Measurements from ENCODE around the gene THAP3. TPM values are rescaled to one million over a fixed set of nuclear protein-coding genes. Genes with fewer than 3 reads are reported as not detected.

THAP3 gene
- total RNA-seq, 2 donors from 2014 or later = 11.9 to 18.9 TPM

GRCh38 chr1:6619045-6619444 is 5.6 kb upstream of the THAP3 start:
- DNase-seq (no peak), ATAC-seq (no peak)
- no peak for TF ChIP-seq POLR2A (IDR thresholded peaks at IDR 0.05)
- TF ChIP-seq, protein P1, sequence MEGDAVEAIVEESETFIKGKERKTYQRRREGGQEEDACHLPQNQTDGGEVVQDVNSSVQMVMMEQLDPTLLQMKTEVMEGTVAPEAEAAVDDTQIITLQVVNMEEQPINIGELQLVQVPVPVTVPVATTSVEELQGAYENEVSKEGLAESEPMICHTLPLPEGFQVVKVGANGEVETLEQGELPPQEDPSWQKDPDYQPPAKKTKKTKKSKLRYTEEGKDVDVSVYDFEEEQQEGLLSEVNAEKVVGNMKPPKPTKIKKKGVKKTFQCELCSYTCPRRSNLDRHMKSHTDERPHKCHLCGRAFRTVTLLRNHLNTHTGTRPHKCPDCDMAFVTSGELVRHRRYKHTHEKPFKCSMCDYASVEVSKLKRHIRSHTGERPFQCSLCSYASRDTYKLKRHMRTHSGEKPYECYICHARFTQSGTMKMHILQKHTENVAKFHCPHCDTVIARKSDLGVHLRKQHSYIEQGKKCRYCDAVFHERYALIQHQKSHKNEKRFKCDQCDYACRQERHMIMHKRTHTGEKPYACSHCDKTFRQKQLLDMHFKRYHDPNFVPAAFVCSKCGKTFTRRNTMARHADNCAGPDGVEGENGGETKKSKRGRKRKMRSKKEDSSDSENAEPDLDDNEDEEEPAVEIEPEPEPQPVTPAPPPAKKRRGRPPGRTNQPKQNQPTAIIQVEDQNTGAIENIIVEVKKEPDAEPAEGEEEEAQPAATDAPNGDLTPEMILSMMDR (IDR thresholded peaks at IDR 0.05) = no peak
- WGBS, 2 donors = 86 to 94% methylated on average over 4 of the region's 4 CpGs
- Histone ChIP-seq H3K27ac (no peak overlapping the region), H3K4me1 (peaks cover 7% of the 10 kb centered on the region), H3K36me3 (replicated peaks in 1 of 2; ENCODE audit: insufficient read depth in 1 of 2, low read depth in 2 of 2) (peaks cover 0 to 10% of the 10 kb centered on the region in 2 donors), H3K4me3 (no peak overlapping the region), H3K9me3 (no peaks in the 10 kb centered on the region), H3K27me3 (no peaks in the 10 kb centered on the region)
- intact Hi-C loops (cut with DNase I) = no loop called here

DNA sequence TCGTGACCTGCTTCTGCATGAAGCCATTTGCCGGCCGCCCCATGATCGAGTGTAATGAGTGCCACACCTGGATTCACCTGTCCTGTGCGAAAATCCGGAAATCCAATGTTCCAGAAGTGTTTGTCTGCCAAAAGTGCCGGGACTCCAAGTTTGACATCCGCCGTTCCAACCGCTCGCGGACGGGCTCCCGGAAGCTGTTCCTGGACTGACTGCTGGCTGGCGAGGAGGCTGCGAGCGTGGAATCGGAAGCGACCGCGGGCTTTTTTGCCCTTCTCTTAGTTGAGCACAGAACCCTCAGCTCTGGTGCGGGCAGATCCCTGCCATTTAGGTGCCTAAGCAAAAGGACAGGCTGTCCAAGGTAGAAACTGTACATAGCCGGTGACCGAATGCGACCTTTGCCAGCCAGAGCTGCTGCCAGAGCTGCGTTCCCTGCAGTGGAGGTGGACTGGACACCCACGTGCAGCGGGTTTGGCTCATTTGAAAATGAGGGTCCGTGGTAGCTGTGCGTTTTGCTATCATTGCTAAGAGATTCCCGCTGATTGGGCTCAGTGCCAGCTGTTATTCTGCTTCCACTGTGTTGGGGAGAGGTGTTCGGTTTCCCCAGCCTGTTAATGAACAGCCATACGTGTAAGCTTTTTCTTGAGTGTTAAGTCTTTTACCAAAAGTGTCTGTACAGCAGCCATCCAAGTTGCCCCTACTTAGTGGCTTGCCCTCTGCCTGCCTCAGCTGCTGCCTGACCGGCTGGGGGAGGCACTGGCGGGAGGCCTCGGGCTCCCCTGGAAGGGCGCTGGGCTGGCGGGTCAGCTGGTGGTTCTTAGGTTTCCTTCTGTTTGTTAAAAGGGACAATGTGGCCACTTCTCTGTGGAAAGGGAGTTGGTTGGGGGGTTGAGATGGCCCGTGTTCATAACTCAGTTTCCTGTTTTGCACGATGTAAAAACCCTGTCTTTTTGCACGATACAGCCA is 3.0 kb upstream of the THAP3 start:
- no peaks in the 10 kb centered on the region for H3K27me3 ChIP-seq
- H3K4me3 ChIP-seq = no peak overlapping the region
- ATAC-seq = no peak
- peaks cover 16% of the 10 kb centered on the region for H3K4me1 ChIP-seq
- 90 to 94% methylated on average over 30 to 41 of the region's 41 CpGs for whole genome bisulfite sequencing, 2 donors
- intact Hi-C loops (cut with DNase I) = no loop called here
- H3K27ac ChIP-seq = no peak overlapping the region
- peaks cover 0 to 10% of the 10 kb centered on the region in 2 donors for H3K36me3 ChIP-seq (replicated peaks in 1 of 2; ENCODE audit: insufficient read depth in 1 of 2, low read depth in 2 of 2)
- no peaks in the 10 kb centered on the region for H3K9me3 ChIP-seq
- TF ChIP-seq, protein P1 (IDR thresholded peaks at IDR 0.05) = no peak
- TF ChIP-seq POLR2A (IDR thresholded peaks at IDR 0.05) = no peak
- no peak for DNase-seq

DNA sequence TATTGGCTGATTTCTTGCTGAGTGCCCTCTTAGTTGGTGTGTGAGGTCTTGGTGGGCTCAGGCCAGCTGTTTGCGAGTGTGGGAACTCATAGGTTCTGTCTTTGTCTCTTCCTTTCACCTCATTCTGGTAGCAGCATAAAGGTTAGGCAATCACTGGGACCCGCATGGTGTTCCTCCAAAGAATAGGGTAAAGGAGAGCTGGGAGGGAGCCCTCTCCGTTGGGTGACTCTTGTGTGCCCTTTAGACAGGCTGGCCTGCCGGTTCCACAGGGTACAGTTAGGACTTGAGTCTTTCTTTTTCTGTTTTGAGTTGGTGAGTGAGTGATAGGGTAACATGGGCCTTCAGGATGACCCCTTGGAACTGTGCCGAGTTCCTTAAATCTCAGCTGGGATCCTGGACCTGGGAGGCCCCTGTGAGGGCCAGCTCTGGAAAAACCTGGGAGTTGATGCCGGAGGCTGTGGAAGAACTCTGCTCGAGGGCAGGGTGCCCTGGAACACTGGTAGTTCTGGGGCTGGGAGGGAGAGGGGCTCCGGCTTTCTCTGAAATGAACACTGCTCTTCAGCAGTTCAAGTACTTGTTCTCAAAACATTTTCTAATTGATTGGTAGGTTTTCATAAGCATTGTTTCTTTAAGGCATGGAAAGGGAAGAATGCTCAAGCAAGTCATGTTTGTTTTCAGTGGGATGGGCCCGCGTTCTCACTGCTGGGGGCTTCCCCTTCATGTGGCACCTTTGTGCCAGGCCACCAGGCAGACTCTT is 2.1 kb upstream of the THAP3 start:
- 89 to 96% methylated on average over 7 to 10 of the region's 10 CpGs for WGBS, 2 donors
- H3K27ac ChIP-seq = no peak overlapping the region

GRCh38 chr1:6623269-6623965 is 1.3 kb upstream of the THAP3 start:
- WGBS, 2 donors = 81 to 84% methylated on average over 14 of the region's 14 CpGs
- DNase-seq = no peak
- TF ChIP-seq POLR2A (IDR thresholded peaks at IDR 0.05) = no peak
- TF ChIP-seq, protein P1 (IDR thresholded peaks at IDR 0.05) = no peak
- ATAC-seq = no peak
- Histone ChIP-seq H3K27me3 (no peaks in the 10 kb centered on the region), H3K4me1 (peaks cover 27% of the 10 kb centered on the region), H3K36me3 (replicated peaks in 1 of 2; ENCODE audit: insufficient read depth in 1 of 2, low read depth in 2 of 2) (peaks cover 0 to 10% of the 10 kb centered on the region in 2 donors), H3K27ac (no peak overlapping the region), H3K4me3 (no peak overlapping the region), H3K9me3 (no peaks in the 10 kb centered on the region)
- intact Hi-C loops (cut with DNase I) = no loop called here

More for the DNA sequence above, 2.1 kb upstream of the THAP3 start:
- Histone ChIP-seq H3K36me3 (replicated peaks in 1 of 2; ENCODE audit: insufficient read depth in 1 of 2, low read depth in 2 of 2) (peaks cover 0 to 10% of the 10 kb centered on the region in 2 donors), H3K4me3 (no peak overlapping the region), H3K27me3 (no peaks in the 10 kb centered on the region), H3K4me1 (peaks cover 25% of the 10 kb centered on the region), H3K9me3 (no peaks in the 10 kb centered on the region)
- no peak for TF ChIP-seq POLR2A (IDR thresholded peaks at IDR 0.05)
- TF ChIP-seq, protein P1 (IDR thresholded peaks at IDR 0.05) = no peak
- no peak for ATAC-seq
- DNase-seq = no peak
- intact Hi-C loops (cut with DNase I) = no loop called here

All from body of pancreas (tissue), 4 donors.